Activated naive CD8-positive, alpha-beta T cell treated with anti-CD3 and anti-CD28 coated beads, Interleukin-2, amount 10 ng/mL, durations not matched to agents 7 days and 5 days (primary cell): ENCODE measurements around the gene TOMM34. TPM values are rescaled to one million over a fixed set of nuclear protein-coding genes. Genes with fewer than 3 reads are reported as not detected.

Experiments
- ATAC-seq: fragments of 150-1000 bp; cut with Tn5 transposase; one replicate; pipeline ENCODE4 v1.10.0; 2021; ENCODE audit warnings: low read depth, moderate library complexity
- POLR2A ChIA-PET: fragments of 350-600 bp; sonication (Branson Sonifier 250); formaldehyde crosslinking; loops from one replicate; lab custom pipeline; 2021; ENCODE audit warnings: antibody characterized with exemption; lab: Charles Lee
- DNase-seq: peaks from one replicate; pipeline ENCODE4 v3.0.0; 2021
- H3K27ac Mint-ChIP-seq: one replicate; pipeline ENCODE4 v1.8.0; 2022; ENCODE audit warnings: mild to moderate bottlenecking, mixed read lengths
- H3K27me3 Mint-ChIP-seq: one replicate; pipeline ENCODE4 v1.8.0; 2022; ENCODE audit warnings: mild to moderate bottlenecking, moderate library complexity, mixed read lengths
- H3K36me3 Mint-ChIP-seq: one replicate; pipeline ENCODE4 v1.8.0; 2021; ENCODE audit warnings: mild to moderate bottlenecking, mixed read lengths
- H3K4me1 Mint-ChIP-seq: one replicate; pipeline ENCODE4 v1.8.0; 2021; ENCODE audit warnings: mixed read lengths
- H3K4me3 Mint-ChIP-seq: one replicate; pipeline ENCODE4 v1.8.0; 2022; ENCODE audit warnings: mild to moderate bottlenecking, moderate library complexity, mixed read lengths
- H3K9me3 Mint-ChIP-seq: one replicate; pipeline ENCODE4 v1.8.0; 2021; ENCODE audit warnings: mixed read lengths
- total RNA-seq, 2 experiments: library from RNA; stranded (reverse); gene quantifications; one replicate each; pipeline ENCODE4 v1.2.3, GENCODE V29; 2021

The TOMM34 gene
- total RNA-seq, 2 experiments from 2014 or later = 14.4 to 15.4 TPM

DNA sequence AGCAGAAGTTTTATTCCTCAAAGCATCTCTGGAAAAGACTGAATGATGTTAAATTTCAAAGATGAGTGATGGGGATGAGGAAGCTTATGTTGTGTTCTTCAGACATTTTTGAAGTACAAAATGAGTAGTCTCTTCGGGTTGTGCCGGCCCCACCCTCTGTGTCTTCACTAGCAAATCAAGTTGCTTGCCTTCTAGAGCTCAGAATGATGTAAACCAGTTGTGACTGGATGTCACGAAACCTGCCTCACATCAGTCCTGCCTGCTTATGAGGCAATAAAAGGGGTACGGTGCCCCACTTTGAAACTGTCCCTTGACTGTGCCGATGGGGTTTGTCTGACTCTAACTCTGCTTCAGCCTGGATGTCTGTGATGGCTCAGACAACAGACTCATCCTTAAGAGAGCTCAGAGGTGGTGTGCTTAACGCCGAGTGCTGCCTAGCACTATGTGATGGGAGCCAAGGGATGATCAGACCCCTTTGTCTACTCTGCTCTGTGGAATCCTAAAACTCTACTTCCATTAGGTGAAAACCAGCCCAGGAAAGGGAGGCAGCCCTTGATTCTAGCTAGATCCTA, 19.0 kb downstream of the TOMM34 start:
- POLR2A ChIA-PET = no interaction called here
- Mint-ChIP-seq H3K27me3 (no peaks in the 10 kb centered on the region), H3K27ac (no peak overlapping the region), H3K4me1 (peaks cover 1% of the 10 kb centered on the region), H3K36me3 (peaks cover 23% of the 10 kb centered on the region), H3K4me3 (no peak overlapping the region), H3K9me3 (no peaks in the 10 kb centered on the region)
- no peak for DNase-seq
- no peak for ATAC-seq

DNA sequence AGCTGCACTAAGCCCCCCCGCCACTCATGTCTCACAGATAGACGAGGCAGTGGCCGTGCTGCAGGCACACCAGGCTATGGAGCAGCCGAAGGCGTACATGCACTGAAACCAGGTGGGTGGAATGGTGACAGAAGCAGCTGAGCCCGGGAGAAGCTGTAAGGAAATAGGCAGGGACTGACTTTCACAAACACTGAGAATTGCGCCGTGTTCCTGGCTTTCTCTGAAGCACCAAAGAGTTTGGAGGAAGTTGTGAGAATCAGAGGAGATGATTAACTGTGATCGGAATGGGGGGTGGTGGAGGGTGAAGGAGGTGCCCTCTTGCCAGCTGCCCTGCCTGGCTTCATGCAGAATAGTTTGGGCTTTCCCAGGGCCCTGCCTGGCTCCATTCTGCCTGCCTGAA, 21.6 kb downstream of the TOMM34 start:
- DNase-seq = no peak
- H3K4me1 Mint-ChIP-seq = peaks cover 1% of the 10 kb centered on the region
- no peak overlapping the region for H3K4me3 Mint-ChIP-seq
- no peaks in the 10 kb centered on the region for H3K9me3 Mint-ChIP-seq
- no peaks in the 10 kb centered on the region for H3K27me3 Mint-ChIP-seq
- no peak for ATAC-seq
- no peak overlapping the region for H3K27ac Mint-ChIP-seq
- POLR2A ChIA-PET = no interaction called here
- peaks cover 24% of the 10 kb centered on the region for H3K36me3 Mint-ChIP-seq

DNA sequence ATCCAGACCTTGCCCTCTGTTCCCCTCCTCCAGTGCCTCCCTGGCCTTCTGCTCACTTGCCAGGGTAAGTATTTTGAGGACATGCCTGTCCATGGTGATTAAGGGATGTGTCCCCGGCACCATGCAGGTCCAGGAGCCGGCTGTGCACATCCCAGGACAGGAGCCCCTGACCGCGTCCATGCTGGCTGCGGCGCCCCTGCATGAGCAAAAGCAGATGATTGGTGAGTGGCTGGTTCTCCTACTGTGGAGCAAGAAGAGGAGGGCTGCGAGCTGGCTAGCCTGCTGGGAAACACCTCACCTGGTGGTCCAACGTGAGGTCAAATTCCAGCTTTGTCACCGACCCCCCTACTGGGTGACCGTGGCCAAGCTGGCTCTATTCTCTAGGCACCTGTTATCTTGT, 23.7 kb downstream of the TOMM34 start:
- H3K27me3 Mint-ChIP-seq = no peaks in the 10 kb centered on the region
- H3K4me1 Mint-ChIP-seq = no peaks in the 10 kb centered on the region
- ATAC-seq (no peak), DNase-seq (no peak)
- H3K36me3 Mint-ChIP-seq = peaks cover 25% of the 10 kb centered on the region
- H3K4me3 Mint-ChIP-seq = no peak overlapping the region
- no peaks in the 10 kb centered on the region for H3K9me3 Mint-ChIP-seq
- no peak overlapping the region for H3K27ac Mint-ChIP-seq
- POLR2A ChIA-PET = interaction anchor here (0.7 kb wide), 1 partner anchor 12 kb away, joined by 3 read pairs; no protein-coding TSS in a partner anchor

DNA sequence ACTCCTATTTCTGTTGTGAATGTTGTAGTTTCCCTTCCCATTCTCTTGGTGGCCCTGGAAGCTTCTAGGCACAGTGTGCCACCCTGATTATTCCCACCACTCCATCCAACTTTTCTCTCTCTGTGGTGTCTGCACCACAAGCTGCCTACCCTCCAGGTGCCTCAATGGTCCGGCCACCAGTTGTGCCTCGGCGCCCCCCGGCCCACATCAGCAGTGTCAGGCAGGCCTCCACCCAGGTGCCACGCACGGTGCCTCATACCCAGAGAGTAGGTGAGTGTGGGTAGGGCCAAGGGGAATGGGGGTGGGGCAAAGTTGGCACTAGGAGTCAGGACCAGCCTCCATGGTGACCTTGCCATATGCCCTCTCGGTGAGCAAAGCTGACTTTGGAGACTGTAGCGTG, 27.3 kb downstream of the TOMM34 start:
- DNase-seq (no peak), ATAC-seq (no peak)

DNA sequence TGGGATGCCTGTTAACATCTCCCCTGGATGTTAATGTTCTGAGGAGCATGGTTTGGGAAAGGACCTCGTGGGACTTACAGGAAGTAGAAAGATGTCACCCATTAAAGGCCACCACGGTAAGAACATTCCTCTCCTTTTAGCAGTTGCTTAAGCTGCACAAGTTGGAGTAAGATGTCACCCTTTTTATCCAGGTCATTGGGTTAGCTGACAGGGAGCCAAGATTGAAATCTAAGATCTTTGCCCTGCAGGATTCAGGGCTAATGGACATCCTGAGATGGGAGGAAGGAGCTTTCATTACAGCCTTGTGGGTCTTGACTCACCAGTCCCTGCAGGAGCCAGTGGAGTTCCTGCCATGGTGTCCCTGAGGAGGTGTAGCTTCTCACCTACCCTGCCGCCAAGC, 28.3 kb downstream of the TOMM34 start:
- Mint-ChIP-seq H3K4me3 (no peak overlapping the region), H3K9me3 (no peaks in the 10 kb centered on the region), H3K27me3 (no peaks in the 10 kb centered on the region), H3K27ac (no peak overlapping the region), H3K4me1 (no peaks in the 10 kb centered on the region), H3K36me3 (peaks cover 12% of the 10 kb centered on the region)
- POLR2A ChIA-PET = no interaction called here
- no peak for ATAC-seq
- DNase-seq = no peak

More for the DNA sequence above, 27.3 kb downstream of the TOMM34 start:
- H3K27ac Mint-ChIP-seq = no peak overlapping the region
- no peaks in the 10 kb centered on the region for H3K4me1 Mint-ChIP-seq
- no peak overlapping the region for H3K4me3 Mint-ChIP-seq
- POLR2A ChIA-PET = no interaction called here
- peaks cover 14% of the 10 kb centered on the region for H3K36me3 Mint-ChIP-seq
- H3K27me3 Mint-ChIP-seq = no peaks in the 10 kb centered on the region
- H3K9me3 Mint-ChIP-seq = no peaks in the 10 kb centered on the region

DNA sequence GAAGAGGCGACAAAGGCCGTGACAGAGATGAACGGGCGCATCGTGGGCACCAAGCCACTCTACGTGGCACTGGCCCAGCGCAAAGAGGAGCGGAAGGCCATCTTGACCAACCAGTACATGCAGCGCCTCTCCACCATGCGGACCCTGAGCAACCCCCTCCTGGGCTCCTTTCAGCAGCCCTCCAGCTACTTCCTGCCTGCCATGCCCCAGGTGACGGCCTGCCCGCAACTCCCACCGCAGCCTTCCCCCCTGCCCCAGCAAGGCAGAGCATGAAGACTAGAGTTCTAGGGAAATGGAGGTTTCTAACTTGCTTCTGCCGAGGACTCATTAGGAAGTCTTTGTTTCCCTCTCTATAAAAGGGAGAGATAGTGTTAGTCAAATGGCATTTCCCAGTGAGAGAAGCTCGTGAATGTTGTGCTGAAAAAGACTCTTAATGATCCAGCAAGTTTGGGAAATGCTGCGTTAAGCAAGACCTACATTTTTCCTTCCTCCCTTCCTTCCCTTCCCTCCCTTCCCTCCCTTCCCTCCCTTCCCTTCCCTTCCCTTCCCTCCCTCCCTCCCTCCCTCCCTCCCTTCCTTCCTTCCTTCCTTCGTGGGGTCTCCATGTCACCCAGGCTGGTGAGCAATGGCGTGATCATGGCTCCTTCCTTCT, 29.6 kb downstream of the TOMM34 start:
- ATAC-seq (no peak), DNase-seq (no peak)
- POLR2A ChIA-PET = no interaction called here
- no peak overlapping the region for H3K4me3 Mint-ChIP-seq
- no peak overlapping the region for H3K27ac Mint-ChIP-seq
- no peaks in the 10 kb centered on the region for H3K27me3 Mint-ChIP-seq
- no peaks in the 10 kb centered on the region for H3K9me3 Mint-ChIP-seq
- H3K36me3 Mint-ChIP-seq = peaks cover 8% of the 10 kb centered on the region
- H3K4me1 Mint-ChIP-seq = no peaks in the 10 kb centered on the region

DNA sequence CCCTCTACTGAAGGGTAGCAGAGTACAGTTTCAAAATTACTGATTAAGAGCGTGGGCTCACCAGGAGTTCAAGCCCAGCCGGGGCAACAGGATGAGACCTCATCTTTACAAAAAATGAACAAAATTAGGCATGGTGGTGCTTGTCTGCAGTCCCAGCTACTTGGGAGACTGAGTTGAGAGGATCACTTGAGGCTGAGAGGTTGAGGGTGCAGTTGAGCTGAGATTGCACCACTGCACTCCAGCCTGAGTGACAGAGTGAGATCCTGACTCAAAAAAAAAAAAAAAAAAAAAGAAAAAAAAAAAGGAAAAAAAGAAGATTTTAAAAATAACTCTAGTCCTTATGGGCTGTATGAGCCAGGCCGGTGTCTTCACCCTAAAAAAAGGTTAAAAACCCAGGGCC, 31.6 kb downstream of the TOMM34 start:
- Mint-ChIP-seq H3K36me3 (peaks cover 12% of the 10 kb centered on the region), H3K27ac (no peak overlapping the region)
- POLR2A ChIA-PET = no interaction called here

DNA sequence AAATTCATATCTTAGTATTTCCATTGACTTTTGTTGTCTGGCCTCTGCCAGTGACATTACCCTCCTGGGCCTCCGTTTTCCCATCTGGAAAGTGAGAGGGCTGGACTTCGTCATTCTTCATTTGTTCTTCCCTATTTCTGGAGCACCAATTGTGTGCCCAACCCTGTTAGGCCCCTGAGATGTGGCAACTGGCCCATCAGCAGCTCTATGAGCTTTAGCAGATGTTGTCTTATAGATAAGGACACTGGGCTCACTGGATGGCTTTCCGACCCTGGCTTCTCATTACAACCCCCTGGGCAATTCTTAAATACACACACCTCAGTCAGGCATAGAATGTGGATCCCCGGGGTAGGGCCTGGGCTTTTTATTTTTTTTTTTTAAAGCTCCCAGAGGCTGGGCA, 35.7 kb downstream of the TOMM34 start:
- Mint-ChIP-seq H3K4me3 (no peak overlapping the region), H3K27me3 (no peaks in the 10 kb centered on the region), H3K27ac (no peak overlapping the region), H3K4me1 (peaks cover 3% of the 10 kb centered on the region), H3K9me3 (no peaks in the 10 kb centered on the region), H3K36me3 (peaks cover 8% of the 10 kb centered on the region)
- ATAC-seq (no peak), DNase-seq (no peak)
- POLR2A ChIA-PET = no interaction called here

More for the DNA sequence above, 31.6 kb downstream of the TOMM34 start:
- no peak overlapping the region for H3K4me3 Mint-ChIP-seq
- H3K4me1 Mint-ChIP-seq = peaks cover 3% of the 10 kb centered on the region
- DNase-seq (no peak), ATAC-seq (no peak)
- no peaks in the 10 kb centered on the region for H3K9me3 Mint-ChIP-seq
- H3K27me3 Mint-ChIP-seq = no peaks in the 10 kb centered on the region

DNA sequence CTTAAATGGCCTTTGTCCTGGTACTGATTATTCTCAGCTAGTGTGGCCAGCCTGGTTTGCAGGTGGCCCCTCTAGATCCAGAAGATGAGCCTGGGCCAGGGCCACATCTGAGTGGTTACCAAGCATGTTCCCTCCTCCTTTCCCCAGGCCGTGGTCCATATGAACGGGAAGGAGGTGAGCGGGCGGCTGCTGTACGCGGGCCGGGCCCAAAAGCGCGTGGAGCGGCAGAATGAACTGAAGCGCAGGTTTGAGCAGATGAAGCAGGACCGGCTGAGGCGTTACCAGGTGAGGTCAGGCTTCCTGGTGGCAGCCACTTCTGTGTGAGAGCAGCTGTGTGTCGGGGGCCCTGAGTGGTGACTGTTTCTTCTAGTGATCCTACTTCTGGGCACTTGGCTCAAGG, 38.8 kb downstream of the TOMM34 start:
- POLR2A ChIA-PET = no interaction called here
- no peak for DNase-seq
- peaks cover 14% of the 10 kb centered on the region for H3K36me3 Mint-ChIP-seq
- ATAC-seq = no peak
- H3K27ac Mint-ChIP-seq = no peak overlapping the region
- H3K27me3 Mint-ChIP-seq = no peaks in the 10 kb centered on the region
- H3K9me3 Mint-ChIP-seq = no peaks in the 10 kb centered on the region
- H3K4me1 Mint-ChIP-seq = peaks cover 3% of the 10 kb centered on the region
- H3K4me3 Mint-ChIP-seq = no peak overlapping the region

DNA sequence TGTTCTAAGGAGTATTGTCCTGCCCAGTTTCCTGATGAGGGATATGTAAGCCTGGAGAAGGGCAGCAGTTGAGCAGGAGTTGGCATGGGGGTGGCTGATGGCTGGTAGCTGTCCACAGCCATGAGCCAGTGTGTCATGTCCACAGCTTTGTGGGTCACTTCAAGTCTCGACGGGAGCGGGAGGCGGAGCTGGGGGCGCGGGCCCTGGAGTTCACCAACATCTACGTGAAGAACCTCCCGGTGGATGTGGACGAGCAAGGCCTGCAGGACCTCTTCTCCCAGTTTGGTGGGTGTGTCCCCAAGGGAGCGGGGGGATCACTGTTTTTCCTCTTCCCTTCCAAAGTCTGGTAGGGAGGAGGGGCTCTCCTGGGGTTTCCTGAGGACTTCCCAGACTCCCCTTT, 41.4 kb downstream of the TOMM34 start:
- no peak overlapping the region for H3K27ac Mint-ChIP-seq
- ATAC-seq (no peak), DNase-seq (no peak)
- no peaks in the 10 kb centered on the region for H3K9me3 Mint-ChIP-seq
- peaks cover 9% of the 10 kb centered on the region for H3K36me3 Mint-ChIP-seq
- peaks cover 12% of the 10 kb centered on the region for H3K4me1 Mint-ChIP-seq
- POLR2A ChIA-PET = no interaction called here
- no peaks in the 10 kb centered on the region for H3K27me3 Mint-ChIP-seq
- H3K4me3 Mint-ChIP-seq = no peak overlapping the region

DNA sequence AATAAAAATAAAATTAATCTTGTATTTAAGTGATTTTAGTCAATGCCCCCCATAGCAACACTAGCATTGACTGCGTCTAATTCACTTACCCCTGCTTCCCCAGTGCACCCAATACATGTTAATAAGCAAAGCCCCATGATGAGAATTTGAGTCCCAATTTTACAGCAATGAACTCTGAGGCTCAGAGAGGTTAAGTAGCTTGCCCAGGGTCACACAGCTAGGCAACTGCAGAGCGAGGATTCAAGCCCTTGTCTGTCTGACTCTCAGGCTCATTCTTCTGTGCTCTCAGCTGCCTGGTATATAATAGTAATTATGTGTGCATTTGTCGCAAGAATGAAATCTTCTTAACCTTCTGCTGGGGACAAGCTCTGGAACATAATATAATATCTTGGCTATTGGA, 41.9 kb downstream of the TOMM34 start:
- POLR2A ChIA-PET = interaction anchor here (2.4 kb wide), 1 partner anchor 52 kb away, joined by 5 read pairs; no protein-coding TSS in a partner anchor
- Mint-ChIP-seq H3K4me1 (peaks cover 15% of the 10 kb centered on the region), H3K4me3 (no peak overlapping the region), H3K36me3 (peaks cover 12% of the 10 kb centered on the region), H3K9me3 (no peaks in the 10 kb centered on the region), H3K27ac (no peak overlapping the region), H3K27me3 (no peaks in the 10 kb centered on the region)
- ATAC-seq (no peak), DNase-seq (no peak)

DNA sequence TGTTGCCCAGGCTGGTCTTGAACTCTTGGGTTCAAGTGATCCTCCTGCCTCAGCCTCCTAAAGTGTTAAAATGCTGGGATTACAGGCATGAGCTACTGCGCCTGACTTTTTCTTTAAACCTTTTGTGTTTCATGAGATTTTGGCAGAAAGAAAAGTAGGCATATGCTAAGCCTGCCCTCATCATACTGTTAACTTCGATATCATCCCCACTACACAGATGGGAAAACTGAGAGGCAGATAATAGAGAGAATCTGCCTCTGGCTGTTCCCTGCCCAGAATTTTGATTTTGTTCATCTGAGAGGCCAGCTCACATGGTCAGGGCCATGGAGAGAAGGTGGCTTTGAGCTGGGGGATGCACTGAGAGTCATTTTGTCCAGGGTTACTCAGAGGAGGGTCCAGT, 42.8 kb downstream of the TOMM34 start:
- Mint-ChIP-seq H3K27me3 (no peaks in the 10 kb centered on the region), H3K9me3 (no peaks in the 10 kb centered on the region), H3K27ac (no peak overlapping the region), H3K36me3 (peaks cover 18% of the 10 kb centered on the region), H3K4me1 (peaks cover 15% of the 10 kb centered on the region), H3K4me3 (no peak overlapping the region)
- DNase-seq (no peak), ATAC-seq (no peak)
- POLR2A ChIA-PET = interaction anchor here (1.1 to 2.4 kb wide), 2 partner anchors 14 to 53 kb away, joined by 3 to 5 read pairs; no protein-coding TSS in a partner anchor

DNA sequence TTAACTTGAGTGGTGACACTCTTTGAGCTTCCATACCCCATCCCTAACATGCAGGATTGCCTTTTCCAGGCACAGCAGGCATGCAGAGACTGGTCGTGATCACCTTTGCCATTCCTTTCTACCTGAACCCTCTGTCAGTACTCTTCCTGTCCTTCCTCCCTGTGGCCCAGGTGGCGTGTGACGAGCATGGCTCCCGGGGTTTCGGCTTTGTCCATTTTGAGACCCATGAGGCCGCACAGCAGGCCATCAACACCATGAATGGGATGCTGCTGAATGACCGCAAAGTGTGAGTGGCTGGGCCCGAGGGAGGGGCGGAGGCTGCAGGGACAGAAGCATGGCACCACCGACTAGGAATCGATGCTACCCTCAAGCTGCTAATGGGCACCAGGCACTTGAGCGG, 43.6 kb downstream of the TOMM34 start:
- DNase-seq (no peak), ATAC-seq (no peak)
- peaks cover 17% of the 10 kb centered on the region for H3K4me1 Mint-ChIP-seq
- POLR2A ChIA-PET = interaction anchor here (2.4 kb wide), 1 partner anchor 54 kb away, joined by 5 read pairs; no protein-coding TSS in a partner anchor
- no peak overlapping the region for H3K4me3 Mint-ChIP-seq
- peaks cover 18% of the 10 kb centered on the region for H3K36me3 Mint-ChIP-seq
- H3K9me3 Mint-ChIP-seq = no peaks in the 10 kb centered on the region
- no peak overlapping the region for H3K27ac Mint-ChIP-seq
- H3K27me3 Mint-ChIP-seq = no peaks in the 10 kb centered on the region

DNA sequence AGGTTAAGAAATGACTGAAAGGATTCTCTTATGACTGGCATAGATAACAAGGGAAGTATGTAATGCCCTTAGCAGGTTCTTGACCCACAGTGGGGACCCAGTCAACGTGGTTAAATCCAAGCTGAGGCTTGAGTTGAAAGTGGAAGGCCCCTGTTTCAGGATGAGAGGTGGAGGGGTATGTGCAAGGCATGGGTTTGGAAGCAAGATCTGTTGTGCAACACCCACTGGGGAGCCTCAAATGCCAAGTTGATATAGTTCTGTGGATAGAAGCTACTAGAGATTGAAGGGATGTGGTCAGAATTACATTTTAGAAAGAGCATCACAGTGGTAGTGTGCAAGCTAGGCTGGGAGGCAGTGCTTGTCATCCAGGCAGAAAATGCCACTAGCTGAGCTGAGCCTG, 45.3 kb downstream of the TOMM34 start:
- POLR2A ChIA-PET = no interaction called here
- ATAC-seq = peak; percentile 75

More for the DNA sequence above, 45.3 kb downstream of the TOMM34 start:
- DNase-seq = no peak
- H3K36me3 Mint-ChIP-seq = peaks cover 18% of the 10 kb centered on the region
- H3K9me3 Mint-ChIP-seq = no peaks in the 10 kb centered on the region
- peak overlapping the region; percentile 11 for H3K4me3 Mint-ChIP-seq
- peak overlapping the region; percentile 78 for H3K27ac Mint-ChIP-seq
- H3K4me1 Mint-ChIP-seq = peaks cover 24% of the 10 kb centered on the region
- H3K27me3 Mint-ChIP-seq = no peaks in the 10 kb centered on the region
